Measurements from ENCODE around the gene RPS6KA2.

Gene RPS6KA2

GRCh38 chr6:166423051-166423745 is 203.9 kb downstream of the RPS6KA2 start:
- Mint-ChIP-seq H3K9me3 (no peaks in the 10 kb centered on the region), H3K4me1 (ENCODE audit: low read depth) (peaks cover 30% of the 10 kb centered on the region), H3K27ac (no peak overlapping the region), H3K27me3 (ENCODE audit: low read depth) (peaks cover 9% of the 10 kb centered on the region), H3K4me3 (no peak overlapping the region), H3K36me3 (ENCODE audit: low read depth) (peaks cover 8% of the 10 kb centered on the region)

- Mint-ChIP-seq H3K9me3 (no peaks in the 10 kb centered on the region), H3K36me3 (ENCODE audit: low read depth) (peaks cover 12% of the 10 kb centered on the region), H3K27ac (no peak overlapping the region), H3K4me3 (no peak overlapping the region), H3K4me1 (ENCODE audit: low read depth) (peaks cover 35% of the 10 kb centered on the region), H3K27me3 (ENCODE audit: low read depth) (peaks cover 9% of the 10 kb centered on the region)
These were observed 204.7 kb downstream of the RPS6KA2 start for GRCh38 chr6:166422201-166422940.

- H3K27ac Mint-ChIP-seq = no peak overlapping the region
- peaks cover 18% of the 10 kb centered on the region for H3K9me3 Mint-ChIP-seq
- H3K4me3 Mint-ChIP-seq = no peak overlapping the region
- H3K4me1 Mint-ChIP-seq (ENCODE audit: low read depth) = peaks cover 56% of the 10 kb centered on the region
- H3K27me3 Mint-ChIP-seq (ENCODE audit: low read depth) = peaks cover 12% of the 10 kb centered on the region
- peaks cover 32% of the 10 kb centered on the region for H3K36me3 Mint-ChIP-seq (ENCODE audit: low read depth)
These were observed 206.7 kb downstream of the RPS6KA2 start for GRCh38 chr6:166420351-166420750.

- peak overlapping the region; percentile 82 for H3K27ac Mint-ChIP-seq
- peaks cover 21% of the 10 kb centered on the region for H3K9me3 Mint-ChIP-seq
These were observed 207.3 kb downstream of the RPS6KA2 start for GRCh38 chr6:166419717-166420116.

GRCh38 chr6:166419286-166419685 is 207.8 kb downstream of the RPS6KA2 start:
- Mint-ChIP-seq H3K27ac (peak overlapping the region; percentile 82), H3K9me3 (peaks cover 21% of the 10 kb centered on the region), H3K36me3 (ENCODE audit: low read depth) (peaks cover 35% of the 10 kb centered on the region), H3K27me3 (ENCODE audit: low read depth) (peaks cover 10% of the 10 kb centered on the region), H3K4me1 (ENCODE audit: low read depth) (peaks cover 66% of the 10 kb centered on the region), H3K4me3 (peak overlapping the region; percentile 29)

More at GRCh38 chr6:166419717-166420116, 207.3 kb downstream of the RPS6KA2 start:
- peak overlapping the region; percentile 29 for H3K4me3 Mint-ChIP-seq
- peaks cover 10% of the 10 kb centered on the region for H3K27me3 Mint-ChIP-seq (ENCODE audit: low read depth)
- peaks cover 62% of the 10 kb centered on the region for H3K4me1 Mint-ChIP-seq (ENCODE audit: low read depth)
- peaks cover 35% of the 10 kb centered on the region for H3K36me3 Mint-ChIP-seq (ENCODE audit: low read depth)

- peak overlapping the region; percentile 82 for H3K27ac Mint-ChIP-seq
- peaks cover 21% of the 10 kb centered on the region for H3K9me3 Mint-ChIP-seq
- peaks cover 35% of the 10 kb centered on the region for H3K36me3 Mint-ChIP-seq (ENCODE audit: low read depth)
- peaks cover 66% of the 10 kb centered on the region for H3K4me1 Mint-ChIP-seq (ENCODE audit: low read depth)
- peaks cover 10% of the 10 kb centered on the region for H3K27me3 Mint-ChIP-seq (ENCODE audit: low read depth)
- peak overlapping the region; percentile 14 for H3K4me3 Mint-ChIP-seq
These were observed 208.3 kb downstream of the RPS6KA2 start for GRCh38 chr6:166418691-166419143.

GRCh38 chr6:166417285-166417691 is 209.8 kb downstream of the RPS6KA2 start:
- Mint-ChIP-seq H3K9me3 (peaks cover 21% of the 10 kb centered on the region), H3K27me3 (ENCODE audit: low read depth) (peaks cover 12% of the 10 kb centered on the region), H3K27ac (peak overlapping the region; percentile 66), H3K36me3 (ENCODE audit: low read depth) (peaks cover 35% of the 10 kb centered on the region), H3K4me3 (peak overlapping the region; percentile 41), H3K4me1 (ENCODE audit: low read depth) (peaks cover 66% of the 10 kb centered on the region)

- Mint-ChIP-seq H3K27ac (peak overlapping the region; percentile 66), H3K4me3 (peak overlapping the region; percentile 41), H3K36me3 (ENCODE audit: low read depth) (peaks cover 35% of the 10 kb centered on the region), H3K4me1 (ENCODE audit: low read depth) (peaks cover 72% of the 10 kb centered on the region), H3K27me3 (ENCODE audit: low read depth) (peaks cover 13% of the 10 kb centered on the region), H3K9me3 (peaks cover 21% of the 10 kb centered on the region)
These were observed 211.2 kb downstream of the RPS6KA2 start for GRCh38 chr6:166415833-166416347.

GRCh38 chr6:166415306-166415705 is 211.7 kb downstream of the RPS6KA2 start:
- peaks cover 21% of the 10 kb centered on the region for H3K9me3 Mint-ChIP-seq
- H3K27me3 Mint-ChIP-seq (ENCODE audit: low read depth) = peaks cover 16% of the 10 kb centered on the region
- peaks cover 73% of the 10 kb centered on the region for H3K4me1 Mint-ChIP-seq (ENCODE audit: low read depth)
- peak overlapping the region; percentile 28 for H3K4me3 Mint-ChIP-seq
- peaks cover 34% of the 10 kb centered on the region for H3K36me3 Mint-ChIP-seq (ENCODE audit: low read depth)
- H3K27ac Mint-ChIP-seq = peak overlapping the region; percentile 66

GRCh38 chr6:166413491-166413951 is 213.5 kb downstream of the RPS6KA2 start:
- peaks cover 57% of the 10 kb centered on the region for H3K4me1 Mint-ChIP-seq (ENCODE audit: low read depth)
- H3K4me3 Mint-ChIP-seq = no peak overlapping the region
- H3K36me3 Mint-ChIP-seq (ENCODE audit: low read depth) = peaks cover 30% of the 10 kb centered on the region
- H3K27ac Mint-ChIP-seq = no peak overlapping the region
- peaks cover 21% of the 10 kb centered on the region for H3K9me3 Mint-ChIP-seq
- H3K27me3 Mint-ChIP-seq (ENCODE audit: low read depth) = peaks cover 24% of the 10 kb centered on the region

GRCh38 chr6:166412911-166413384 is 214.1 kb downstream of the RPS6KA2 start:
- H3K27me3 Mint-ChIP-seq (ENCODE audit: low read depth) = peaks cover 28% of the 10 kb centered on the region
- peaks cover 24% of the 10 kb centered on the region for H3K36me3 Mint-ChIP-seq (ENCODE audit: low read depth)
- H3K9me3 Mint-ChIP-seq = peaks cover 21% of the 10 kb centered on the region
- peaks cover 51% of the 10 kb centered on the region for H3K4me1 Mint-ChIP-seq (ENCODE audit: low read depth)
- no peak overlapping the region for H3K4me3 Mint-ChIP-seq
- no peak overlapping the region for H3K27ac Mint-ChIP-seq

GRCh38 chr6:166412156-166412910 is 214.7 kb downstream of the RPS6KA2 start:
- peak overlapping the region; percentile 52 for H3K4me3 Mint-ChIP-seq
- H3K27ac Mint-ChIP-seq = peak overlapping the region; percentile 60

GRCh38 chr6:166411721-166412151 is 215.3 kb downstream of the RPS6KA2 start:
- Mint-ChIP-seq H3K27ac (peak overlapping the region; percentile 60), H3K36me3 (ENCODE audit: low read depth) (peaks cover 17% of the 10 kb centered on the region), H3K4me1 (ENCODE audit: low read depth) (peaks cover 43% of the 10 kb centered on the region), H3K9me3 (peaks cover 17% of the 10 kb centered on the region), H3K27me3 (ENCODE audit: low read depth) (peaks cover 28% of the 10 kb centered on the region), H3K4me3 (peak overlapping the region; percentile 52)

More at GRCh38 chr6:166412156-166412910, 214.7 kb downstream of the RPS6KA2 start:
- Mint-ChIP-seq H3K9me3 (peaks cover 21% of the 10 kb centered on the region), H3K27me3 (ENCODE audit: low read depth) (peaks cover 28% of the 10 kb centered on the region), H3K36me3 (ENCODE audit: low read depth) (peaks cover 22% of the 10 kb centered on the region), H3K4me1 (ENCODE audit: low read depth) (peaks cover 49% of the 10 kb centered on the region)

- H3K27me3 Mint-ChIP-seq (ENCODE audit: low read depth) = peaks cover 24% of the 10 kb centered on the region
- H3K36me3 Mint-ChIP-seq (ENCODE audit: low read depth) = peaks cover 12% of the 10 kb centered on the region
- H3K9me3 Mint-ChIP-seq = peaks cover 13% of the 10 kb centered on the region
- peak overlapping the region; percentile 52 for H3K4me3 Mint-ChIP-seq
- peaks cover 38% of the 10 kb centered on the region for H3K4me1 Mint-ChIP-seq (ENCODE audit: low read depth)
- peak overlapping the region; percentile 60 for H3K27ac Mint-ChIP-seq
These were observed 215.8 kb downstream of the RPS6KA2 start for GRCh38 chr6:166411271-166411670.
